Erythroblast (primary cell): ENCODE results near the gene GRIK4.

ENCODE experiments used
- GATA1 ChIP-seq: IDR thresholded peaks from 2 replicates; pipeline ENCODE4 v1.6.1; 2011; ENCODE audit warnings: low read depth, mild to moderate bottlenecking, control low read depth, low read length, moderate library complexity
- POLR2A ChIP-seq: IDR thresholded peaks from 2 replicates; pipeline ENCODE4 v1.6.1; 2011; ENCODE audit warnings: mild to moderate bottlenecking, low read length

- TF ChIP-seq POLR2A = no peak
- TF ChIP-seq GATA1 = no peak
Measured at GRCh38 chr11:120574876-120575275, 63.3 kb downstream of the GRIK4 start.
